Measurements from ENCODE around the gene SERPINA12. TPM values are rescaled to one million over a fixed set of nuclear protein-coding genes. Genes with fewer than 3 reads are reported as not detected.

The SERPINA12 gene
- total RNA-seq, 4 donors from 2014 or later: not detected

DNA sequence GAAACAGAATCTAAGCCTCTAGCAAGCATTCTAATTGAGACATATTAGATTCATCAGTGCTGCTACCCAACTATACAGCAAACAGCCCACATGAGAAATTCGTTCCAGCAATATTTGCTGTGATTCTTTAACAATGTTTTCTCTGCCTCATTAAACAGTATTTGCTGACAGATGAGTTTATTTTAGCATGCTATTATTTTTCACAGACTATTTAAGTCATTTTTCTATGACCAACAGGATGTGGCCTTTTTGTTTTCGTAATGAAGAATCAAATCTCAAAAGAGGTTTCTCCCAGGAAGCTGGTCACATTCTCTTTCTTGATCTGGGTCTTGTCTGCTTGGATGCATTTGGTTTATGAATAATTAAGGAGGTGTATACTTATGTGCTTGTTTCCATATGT, 23.2 kb upstream of the SERPINA12 start:
- Histone ChIP-seq H3K27me3 (no peaks in the 10 kb centered on the region), H3K9me3 (no peaks in the 10 kb centered on the region), H3K4me1 (no peaks in the 10 kb centered on the region), H3K4me3 (no peak overlapping the region), H3K27ac (no peak overlapping the region), H3K36me3 (no peaks in the 10 kb centered on the region)
- TF ChIP-seq POLR2A (IDR thresholded peaks at IDR 0.05): no peak
- no peak for TF ChIP-seq CTCF (IDR thresholded peaks at IDR 0.05)
- DNase-seq: no peak

GRCh38 chr14:94531187-94531586, 21.9 kb upstream of the SERPINA12 start:
- H3K9me3 ChIP-seq: no peaks in the 10 kb centered on the region
- H3K27me3 ChIP-seq: no peaks in the 10 kb centered on the region
- no peak for TF ChIP-seq POLR2A (IDR thresholded peaks at IDR 0.05)
- no peak for TF ChIP-seq CTCF (IDR thresholded peaks at IDR 0.05)
- no peaks in the 10 kb centered on the region for H3K36me3 ChIP-seq
- H3K4me1 ChIP-seq: no peaks in the 10 kb centered on the region
- H3K4me3 ChIP-seq: no peak overlapping the region
- H3K27ac ChIP-seq: no peak overlapping the region
- DNase-seq: no peak

- no peak overlapping the region for H3K4me3 ChIP-seq
- no peak for DNase-seq
- no peaks in the 10 kb centered on the region for H3K9me3 ChIP-seq
- TF ChIP-seq POLR2A (IDR thresholded peaks at IDR 0.05): no peak
- no peak for TF ChIP-seq CTCF (IDR thresholded peaks at IDR 0.05)
- no peak overlapping the region for H3K27ac ChIP-seq
- H3K27me3 ChIP-seq: no peaks in the 10 kb centered on the region
- no peaks in the 10 kb centered on the region for H3K36me3 ChIP-seq
- no peaks in the 10 kb centered on the region for H3K4me1 ChIP-seq
Observed at GRCh38 chr14:94524093-94524492, 14.8 kb upstream of the SERPINA12 start.

DNA sequence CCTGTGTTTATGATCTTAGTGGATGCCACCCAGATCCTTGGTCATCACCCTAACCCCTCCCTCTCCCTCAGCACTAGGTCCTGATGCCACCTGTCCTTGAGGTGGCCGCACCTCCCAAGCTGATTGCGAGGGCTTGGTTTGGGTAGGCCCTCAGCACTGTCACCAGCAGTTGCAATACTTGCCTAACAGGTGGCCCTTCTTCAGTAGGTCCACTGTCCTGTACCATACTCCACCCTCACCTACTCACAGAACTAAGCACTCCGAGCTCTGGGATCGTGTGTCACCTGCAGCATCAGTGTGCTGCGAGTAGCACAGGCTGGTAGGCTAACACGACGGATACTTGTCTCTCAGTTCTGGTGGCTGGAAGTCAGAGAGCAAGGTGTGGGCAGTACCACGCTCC, 14.0 kb upstream of the SERPINA12 start:
- no peak overlapping the region for H3K4me3 ChIP-seq
- no peaks in the 10 kb centered on the region for H3K27me3 ChIP-seq
- TF ChIP-seq POLR2A (IDR thresholded peaks at IDR 0.05) (no peak), CTCF (IDR thresholded peaks at IDR 0.05) (no peak)
- no peaks in the 10 kb centered on the region for H3K4me1 ChIP-seq
- H3K27ac ChIP-seq: no peak overlapping the region
- H3K9me3 ChIP-seq: no peaks in the 10 kb centered on the region
- no peaks in the 10 kb centered on the region for H3K36me3 ChIP-seq
- no peak for DNase-seq

DNA sequence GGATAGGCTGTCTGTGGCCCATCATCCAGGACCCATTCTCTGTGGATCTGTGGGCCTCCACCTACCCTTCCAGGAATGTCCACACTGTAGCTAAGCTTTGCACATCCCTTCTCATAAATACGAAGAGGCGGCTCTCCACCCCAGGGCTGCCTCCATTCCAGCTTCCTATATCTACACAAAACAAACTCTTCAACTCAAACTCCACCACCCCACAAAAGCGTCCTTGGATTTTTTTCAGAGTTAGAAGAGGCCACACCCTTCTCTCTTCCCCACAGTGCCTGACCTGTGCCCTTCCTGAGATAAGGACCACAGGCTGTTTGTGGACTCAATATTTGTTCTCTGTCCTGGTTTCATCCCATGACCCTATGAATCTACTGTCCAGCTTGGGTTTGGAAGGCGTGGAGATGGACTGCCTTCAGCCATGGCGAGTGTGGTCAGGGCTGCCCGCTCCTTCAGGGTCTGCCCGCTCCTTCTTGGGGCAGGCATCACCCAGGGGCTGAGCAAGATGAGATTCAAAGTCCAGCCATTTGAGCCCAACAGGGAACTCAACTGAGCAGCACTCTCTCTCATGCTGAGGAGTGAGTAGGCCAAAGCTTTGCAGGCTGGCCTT, 13.0 kb upstream of the SERPINA12 start:
- H3K4me1 ChIP-seq: no peaks in the 10 kb centered on the region
- DNase-seq: no peak
- TF ChIP-seq CTCF (IDR thresholded peaks at IDR 0.05) (no peak), POLR2A (IDR thresholded peaks at IDR 0.05) (no peak)

More for the DNA sequence above, 13.0 kb upstream of the SERPINA12 start:
- Histone ChIP-seq H3K27me3 (no peaks in the 10 kb centered on the region), H3K4me3 (no peak overlapping the region), H3K9me3 (no peaks in the 10 kb centered on the region), H3K27ac (no peak overlapping the region), H3K36me3 (no peaks in the 10 kb centered on the region)
